HG02870 (cell line): ENCODE data around the gene ATG9B.
"Not testable (repeated sequence)": the region's sequence is repeated elsewhere in the genome, so short reads cannot be mapped to it uniquely, and the experiment has no call there.

Experiments
- ATAC-seq: cut with Tn5 transposase; IDR thresholded peaks from one replicate; pipeline ENCODE4 v1.9.1; 2021; ENCODE audit warnings: mild to moderate bottlenecking, moderate library complexity; ENCODE audit not compliant: unreplicated experiment

ATG9B gene

GRCh38 chr7:151059367-151060112 is 35.2 kb upstream of the ATG9B start, which contains the start of gene SLC4A2:
TSS of gene SLC4A2 (plus strand) at chr7:151059589. CDS start at chr7:151061988, 2,399 bp downstream.
- ATAC-seq, result no peak

GRCh38 chr7:151058781-151059366 is 34.6 kb upstream of the ATG9B start:
- ATAC-seq, result no peak

- peak; percentile 89 for ATAC-seq
Observed at GRCh38 chr7:151057989-151058780, 33.9 kb upstream of the ATG9B start.

GRCh38 chr7:151057506-151057988 is 33.3 kb upstream of the ATG9B start, which contains the start of gene CDK5:
TSS of gene CDK5 (minus strand) at chr7:151057897. CDS start at chr7:151057848, 49 bp downstream.
- ATAC-seq, result peak; percentile 9

GRCh38 chr7:151056666-151057505 is 32.6 kb upstream of the ATG9B start:
- ATAC-seq, result no peak

GRCh38 chr7:151056283-151056665 is 32.0 kb upstream of the ATG9B start:
- no peak for ATAC-seq

GRCh38 chr7:151053751-151054150 is 29.5 kb upstream of the ATG9B start:
- ATAC-seq, result no peak

- ATAC-seq, result no peak
Observed at GRCh38 chr7:151053096-151053495, 28.8 kb upstream of the ATG9B start.

- no peak for ATAC-seq
Observed at GRCh38 chr7:151051108-151051507, 26.8 kb upstream of the ATG9B start.

GRCh38 chr7:151048911-151049463 is 24.7 kb upstream of the ATG9B start:
- no peak for ATAC-seq

- ATAC-seq, result no peak
Observed at GRCh38 chr7:151047976-151048815, 23.9 kb upstream of the ATG9B start, which contains the start of gene ASIC3. TSS of gene ASIC3 (plus strand) at chr7:151048531. CDS start at chr7:151048886, 355 bp downstream.

GRCh38 chr7:151046603-151047573 is 22.6 kb upstream of the ATG9B start:
- no peak for ATAC-seq

- ATAC-seq, result no peak
Observed at GRCh38 chr7:151045967-151046366, 21.7 kb upstream of the ATG9B start.

GRCh38 chr7:151045262-151045661 is 21.0 kb upstream of the ATG9B start:
- ATAC-seq, result no peak

GRCh38 chr7:151043959-151044358 is 19.7 kb upstream of the ATG9B start:
- no peak for ATAC-seq

- not testable (repeated sequence) for ATAC-seq
Observed at GRCh38 chr7:151043449-151043848, 19.2 kb upstream of the ATG9B start.

GRCh38 chr7:151040616-151041375 is 16.5 kb upstream of the ATG9B start:
- no peak for ATAC-seq
